K562 (cell line): ENCODE measurements around the gene ECHDC3.

Experiments
- BHLHE40 ChIP-seq: IDR thresholded peaks from 2 replicates; pipeline ENCODE4 v1.6.1; 2011; ENCODE audit warnings: low read length, improper control_type of control experiment
- BRCA1 ChIP-seq, 2 experiments: fragments of 450-650 bp in 1 of 2; sonication (generic) in 1 of 2; formaldehyde crosslinking in 1 of 2; IDR thresholded peaks; 2 replicates each; pipeline versions ENCODE4 v1.5.0 to v1.6.1; 2017 to 2020; ENCODE audit warnings: mild to moderate bottlenecking in 1 of 2, missing genetic modification reagents in 1 of 2
- EP300 ChIP-seq: IDR thresholded peaks from 2 replicates; pipeline ENCODE4 v1.6.1; 2012; ENCODE audit warnings: low read length, improper control_type of control experiment
- POLR2A ChIP-seq: fragments of 450-650 bp; conservative IDR thresholded peaks from 2 replicates; pipeline ENCODE4 v1.6.1; 2016
- TF ChIP-seq, protein P1 (sequence below): sonication (generic); formaldehyde crosslinking; IDR thresholded peaks from 2 replicates; pipeline ENCODE4 v1.8.0; 2022; ENCODE audit warnings: mild to moderate bottlenecking, missing genetic modification reagents

DNA sequence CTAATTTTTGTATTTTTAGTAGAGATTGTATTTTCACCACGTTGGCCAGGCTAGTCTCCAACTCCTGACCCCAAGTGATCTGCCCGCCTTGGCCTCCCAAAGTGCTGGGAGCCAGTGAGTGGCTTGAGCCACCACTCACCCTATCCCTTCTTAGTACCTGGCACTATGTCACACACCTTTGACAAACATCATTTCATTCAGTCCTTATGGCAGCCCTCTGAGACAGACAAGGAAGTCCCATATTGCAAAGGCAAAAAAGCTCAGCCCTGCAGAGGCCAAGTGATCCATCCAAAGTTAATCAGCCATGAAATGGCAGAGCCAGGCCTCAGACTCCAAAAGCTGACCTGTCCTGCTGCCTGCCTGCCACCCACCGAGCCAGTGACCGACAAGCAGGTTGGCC is 39.9 kb upstream of the ECHDC3 start:
- TF ChIP-seq BHLHE40 (no peak), POLR2A (no peak), BRCA1 (IDR thresholded peaks at IDR 0.05) (no peak), BRCA1 (CRISPR knock-in tag; IDR thresholded peaks at IDR 0.05) (no peak), EP300 (no peak)
- TF ChIP-seq, protein P1, sequence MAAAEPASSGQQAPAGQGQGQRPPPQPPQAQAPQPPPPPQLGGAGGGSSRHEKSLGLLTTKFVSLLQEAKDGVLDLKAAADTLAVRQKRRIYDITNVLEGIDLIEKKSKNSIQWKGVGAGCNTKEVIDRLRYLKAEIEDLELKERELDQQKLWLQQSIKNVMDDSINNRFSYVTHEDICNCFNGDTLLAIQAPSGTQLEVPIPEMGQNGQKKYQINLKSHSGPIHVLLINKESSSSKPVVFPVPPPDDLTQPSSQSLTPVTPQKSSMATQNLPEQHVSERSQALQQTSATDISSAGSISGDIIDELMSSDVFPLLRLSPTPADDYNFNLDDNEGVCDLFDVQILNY (CRISPR knock-in tag), result no peak
